ENCODE measurements around the gene ANKS1B.
"Not testable (repeated sequence)": the region's sequence is repeated elsewhere in the genome, so short reads cannot be mapped to it uniquely, and the experiment has no call there.

Gene ANKS1B

GRCh38 chr12:99859126-99859525 is 125.6 kb downstream of the ANKS1B start:
- DNase-seq: no peak

GRCh38 chr12:99852666-99853065 is 132.1 kb downstream of the ANKS1B start:
- no peak for DNase-seq

- DNase-seq: no peak
Observed at GRCh38 chr12:99847936-99848335, 136.8 kb downstream of the ANKS1B start.

GRCh38 chr12:99834710-99835109 is 150.0 kb downstream of the ANKS1B start:
- no peak for DNase-seq

GRCh38 chr12:99833397-99833796 is 151.3 kb downstream of the ANKS1B start:
- no peak for DNase-seq

- no peak for DNase-seq
Observed at GRCh38 chr12:99824900-99825542, 159.7 kb downstream of the ANKS1B start.

- DNase-seq: no peak
Observed at GRCh38 chr12:99822273-99822672, 162.5 kb downstream of the ANKS1B start.

GRCh38 chr12:99810718-99811593 is 173.8 kb downstream of the ANKS1B start:
- no peak for DNase-seq

- no peak for DNase-seq
Observed at GRCh38 chr12:99809909-99810308, 174.8 kb downstream of the ANKS1B start.

- no peak for DNase-seq
Observed at GRCh38 chr12:99806304-99806703, 178.4 kb downstream of the ANKS1B start.

- DNase-seq: no peak
Observed at GRCh38 chr12:99804715-99805114, 180.0 kb downstream of the ANKS1B start.

GRCh38 chr12:99800605-99801004 is 184.1 kb downstream of the ANKS1B start:
- no peak for DNase-seq

- DNase-seq: not testable (repeated sequence)
Observed at GRCh38 chr12:99797931-99798330, 186.8 kb downstream of the ANKS1B start.

GRCh38 chr12:99783421-99783820 is 201.3 kb downstream of the ANKS1B start:
- no peak for DNase-seq

- DNase-seq: no peak
Observed at GRCh38 chr12:99772274-99772673, 212.5 kb downstream of the ANKS1B start.

- DNase-seq: no peak
Observed at GRCh38 chr12:99771659-99772058, 213.1 kb downstream of the ANKS1B start.

GRCh38 chr12:99769396-99769980 is 215.2 kb downstream of the ANKS1B start:
- DNase-seq: no peak

GRCh38 chr12:99768758-99769157 is 216.0 kb downstream of the ANKS1B start:
- no peak for DNase-seq

GRCh38 chr12:99767809-99768208 is 216.9 kb downstream of the ANKS1B start:
- no peak for DNase-seq

GRCh38 chr12:99766408-99766807 is 218.3 kb downstream of the ANKS1B start:
- no peak for DNase-seq

- DNase-seq: no peak
Observed at GRCh38 chr12:99765469-99766114, 219.1 kb downstream of the ANKS1B start.

GRCh38 chr12:99759444-99759843 is 225.3 kb downstream of the ANKS1B start:
- no peak for DNase-seq

- no peak for DNase-seq
Observed at GRCh38 chr12:99758997-99759396, 225.7 kb downstream of the ANKS1B start.
